Measurements from ENCODE around the gene MRPL21.
A peak's percentile ranks its signal among the peaks of the same experiment; 100 is the strongest.
"Not testable (repeated sequence)": the region's sequence is repeated elsewhere in the genome, so short reads cannot be mapped to it uniquely, and the experiment has no call there.

MRPL21 gene

GRCh38 chr11:68867066-68867465 lies 36.6 kb downstream of the MRPL21 start:
- DNase-seq (ENCODE audit: low read depth in 2 of 2) = no peak

- DNase-seq (ENCODE audit: low read depth in 2 of 2) = no peak
Measured at GRCh38 chr11:68865241-68865640, 38.4 kb downstream of the MRPL21 start.

DNA sequence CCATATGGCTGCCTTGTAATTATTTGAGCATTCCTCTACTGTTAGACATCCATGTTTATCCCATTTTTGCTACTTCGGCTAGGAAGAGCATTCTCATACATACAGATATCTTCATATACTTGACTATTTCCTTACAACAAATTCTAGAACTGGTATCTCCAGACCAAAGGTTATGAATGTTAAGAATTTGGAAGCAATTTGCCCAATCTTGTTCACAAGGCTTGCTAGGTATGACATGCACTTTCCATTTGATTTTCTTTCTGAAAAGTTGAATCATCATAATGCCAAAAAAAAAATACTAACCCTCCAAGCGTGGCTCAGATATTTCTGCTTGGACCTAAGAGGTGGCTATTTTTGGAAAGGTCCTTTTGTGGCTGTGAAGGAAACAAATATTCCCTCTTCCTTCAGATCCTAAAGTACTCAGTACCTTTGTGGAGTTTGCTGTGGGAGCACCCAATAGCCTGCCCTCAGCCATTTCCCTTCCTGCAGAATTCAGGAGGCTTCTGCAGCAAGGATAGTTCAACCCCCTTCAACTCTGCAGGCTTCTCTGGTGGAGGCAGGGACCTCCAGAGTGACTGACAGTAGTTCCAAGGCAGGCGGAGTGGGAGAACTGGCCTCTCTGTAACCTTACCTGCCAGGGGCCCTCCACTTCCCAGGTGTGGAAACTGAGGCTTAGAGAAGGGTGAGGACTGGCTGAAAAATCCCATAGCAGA lies 39.9 kb downstream of the MRPL21 start:
- DNase-seq (ENCODE audit: low read depth in 2 of 2) = no peak

GRCh38 chr11:68862421-68862820 lies 41.2 kb downstream of the MRPL21 start:
- DNase-seq (ENCODE audit: low read depth in 2 of 2) = no peak

- no peak for DNase-seq (ENCODE audit: low read depth in 2 of 2)
Measured at GRCh38 chr11:68859123-68859522, 44.5 kb downstream of the MRPL21 start.

DNA sequence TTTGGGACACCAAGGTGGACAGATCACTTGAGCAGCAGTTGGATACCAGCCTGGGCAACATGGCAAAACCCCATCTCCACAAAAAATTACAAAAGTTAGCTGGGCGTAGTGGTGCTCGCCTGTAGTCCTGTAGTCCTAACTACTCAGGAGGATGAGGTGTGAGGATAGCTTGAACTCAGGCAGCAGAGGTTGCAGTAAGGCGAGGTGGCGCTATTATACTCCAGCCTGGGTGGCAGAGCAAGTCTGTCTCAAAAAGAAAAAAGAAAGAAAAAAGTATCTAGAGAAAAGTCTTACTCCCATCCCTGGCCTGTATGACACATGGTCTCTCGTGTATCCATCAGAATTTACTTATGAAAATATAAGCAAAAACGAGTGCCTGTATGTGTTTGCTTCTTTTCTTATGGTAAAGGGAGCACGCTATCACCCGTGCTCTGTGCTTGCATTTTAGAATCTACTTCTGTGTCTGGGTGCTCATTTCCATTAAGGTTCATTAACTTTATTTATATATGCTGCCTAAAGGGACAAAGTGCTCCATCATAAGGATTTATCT lies 46.5 kb downstream of the MRPL21 start:
- no peak for DNase-seq (ENCODE audit: low read depth in 2 of 2)

GRCh38 chr11:68856425-68857030 lies 47.1 kb downstream of the MRPL21 start:
- not testable (repeated sequence) for DNase-seq (ENCODE audit: low read depth in 2 of 2)

- DNase-seq (ENCODE audit: low read depth in 2 of 2) = no peak
Measured at GRCh38 chr11:68855205-68855981, 48.2 kb downstream of the MRPL21 start.

- no peak for DNase-seq (ENCODE audit: low read depth in 2 of 2)
Measured at GRCh38 chr11:68854273-68854958, 49.2 kb downstream of the MRPL21 start.

- no peak for DNase-seq (ENCODE audit: low read depth in 2 of 2)
Measured at GRCh38 chr11:68852628-68853027, 51.0 kb downstream of the MRPL21 start.

- no peak for DNase-seq (ENCODE audit: low read depth in 2 of 2)
Measured at GRCh38 chr11:68848429-68848828, 55.2 kb downstream of the MRPL21 start.

DNA sequence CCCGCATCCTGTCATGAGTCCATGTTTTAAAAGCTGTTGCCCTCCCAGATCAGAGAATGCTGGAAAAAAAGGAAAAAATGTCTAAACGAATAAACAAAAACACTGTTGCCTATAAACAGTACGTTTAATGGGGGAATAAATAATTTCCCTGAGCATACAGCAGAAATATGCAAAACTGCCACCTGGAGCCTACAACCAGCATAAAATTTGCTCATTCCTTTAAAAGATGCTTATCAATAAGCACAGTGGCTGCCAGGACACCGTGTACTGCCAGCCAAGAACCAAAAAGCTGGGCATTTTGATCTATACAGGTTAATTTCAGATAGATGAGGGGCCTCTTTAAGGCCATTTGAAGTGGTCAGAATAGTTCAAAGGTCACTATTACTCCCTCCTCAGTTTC lies 56.2 kb downstream of the MRPL21 start:
- no peak for DNase-seq (ENCODE audit: low read depth in 2 of 2)

- no peak for DNase-seq (ENCODE audit: low read depth in 2 of 2)
Measured at GRCh38 chr11:68845351-68846002, 58.2 kb downstream of the MRPL21 start.

DNA sequence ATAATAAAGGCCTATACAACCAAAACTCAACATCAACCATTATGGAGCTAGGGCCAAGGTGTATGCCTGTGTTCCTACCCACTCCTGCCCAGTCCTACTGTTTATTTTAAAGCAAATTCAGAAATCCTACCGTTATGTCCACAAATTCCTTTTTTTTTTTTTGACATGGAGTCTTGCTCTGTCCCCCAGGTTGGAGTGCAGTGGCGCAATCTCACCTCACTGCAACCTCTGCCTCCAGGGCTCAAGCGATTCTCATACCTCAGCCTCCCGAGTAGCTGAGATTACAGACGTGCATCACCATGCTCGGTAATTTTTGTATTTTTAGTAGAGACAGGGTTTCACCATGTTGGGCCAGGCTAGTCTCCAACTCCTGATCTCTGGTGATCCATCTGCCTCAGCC lies 58.8 kb downstream of the MRPL21 start:
- no peak for DNase-seq (ENCODE audit: low read depth in 2 of 2)

DNA sequence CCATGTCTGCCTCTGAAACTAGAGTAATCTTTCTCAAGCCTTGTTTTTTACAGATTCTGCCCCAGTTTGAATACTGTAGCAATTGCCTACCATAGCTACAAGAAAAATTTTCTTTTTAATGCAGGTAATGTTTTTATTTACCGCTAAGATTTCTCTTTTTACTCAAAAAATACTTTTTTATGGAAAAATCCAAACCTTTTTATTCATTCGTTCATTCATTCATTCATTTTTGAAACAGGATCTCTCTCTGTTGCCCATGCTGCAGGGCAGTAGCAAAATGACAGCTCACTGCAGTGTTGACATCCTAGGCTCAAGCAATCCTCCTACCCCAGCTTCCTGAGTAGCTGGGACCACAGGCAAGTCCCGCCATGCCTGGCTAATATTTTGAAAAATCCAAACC lies 59.3 kb downstream of the MRPL21 start:
- no peak for DNase-seq (ENCODE audit: low read depth in 2 of 2)

DNA sequence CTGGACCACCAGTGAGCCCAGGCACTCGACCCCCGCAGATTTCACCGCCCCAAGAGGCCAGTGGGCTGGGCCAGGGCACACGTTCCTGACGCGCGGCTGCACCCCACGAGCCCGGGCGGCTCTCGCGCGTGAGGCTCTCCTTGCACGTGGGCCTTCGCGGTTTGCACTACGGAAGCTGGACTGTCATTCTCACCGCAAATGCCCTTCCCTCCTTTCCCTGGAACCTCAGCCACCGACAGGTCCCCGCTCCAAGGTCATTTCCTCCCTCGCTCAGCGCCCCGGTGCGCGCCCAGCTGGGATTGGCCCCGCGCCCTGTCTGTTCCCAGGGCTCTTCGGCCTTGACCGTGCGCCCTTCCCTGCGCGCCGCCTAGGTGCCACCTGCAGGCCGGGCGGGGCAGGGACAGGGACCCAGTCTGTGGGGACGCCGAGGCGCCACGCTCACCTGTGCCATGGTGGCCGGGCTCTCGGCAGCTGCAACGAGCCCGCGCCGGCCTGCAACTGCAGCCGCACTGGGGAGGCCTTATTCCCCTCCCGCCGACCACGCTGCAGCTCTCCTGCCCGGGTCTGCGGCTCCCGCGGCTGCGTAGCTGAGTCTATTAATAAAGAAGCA lies 59.8 kb downstream of the MRPL21 start:
- peak; percentile 62 to 67 for DNase-seq (ENCODE audit: low read depth in 2 of 2)

DNA sequence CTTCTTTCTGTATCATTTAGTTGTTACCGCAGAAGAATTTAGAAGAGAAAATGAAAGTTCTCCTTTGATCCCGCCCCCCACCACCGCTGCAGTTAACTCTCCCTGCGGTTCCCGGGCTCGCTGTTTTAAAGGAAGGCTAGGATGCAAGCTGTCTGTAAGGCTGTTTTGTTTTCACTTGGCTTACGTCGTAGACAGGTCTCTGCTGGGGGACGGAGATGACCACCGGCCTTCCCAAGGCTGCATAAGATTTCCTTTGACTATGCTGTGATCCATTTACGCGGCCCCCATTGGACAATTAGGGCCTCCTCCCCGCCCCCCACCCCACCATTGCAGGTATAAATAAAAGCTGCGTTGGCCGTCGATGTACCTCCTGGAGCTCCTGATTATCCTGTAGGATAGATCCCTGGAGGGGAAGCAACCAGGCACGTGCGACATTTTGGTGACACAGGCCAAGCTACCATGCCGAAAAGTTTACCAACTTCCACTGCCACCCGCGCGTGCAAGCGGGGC lies 60.5 kb downstream of the MRPL21 start:
- DNase-seq (ENCODE audit: low read depth in 2 of 2) = no peak

DNA sequence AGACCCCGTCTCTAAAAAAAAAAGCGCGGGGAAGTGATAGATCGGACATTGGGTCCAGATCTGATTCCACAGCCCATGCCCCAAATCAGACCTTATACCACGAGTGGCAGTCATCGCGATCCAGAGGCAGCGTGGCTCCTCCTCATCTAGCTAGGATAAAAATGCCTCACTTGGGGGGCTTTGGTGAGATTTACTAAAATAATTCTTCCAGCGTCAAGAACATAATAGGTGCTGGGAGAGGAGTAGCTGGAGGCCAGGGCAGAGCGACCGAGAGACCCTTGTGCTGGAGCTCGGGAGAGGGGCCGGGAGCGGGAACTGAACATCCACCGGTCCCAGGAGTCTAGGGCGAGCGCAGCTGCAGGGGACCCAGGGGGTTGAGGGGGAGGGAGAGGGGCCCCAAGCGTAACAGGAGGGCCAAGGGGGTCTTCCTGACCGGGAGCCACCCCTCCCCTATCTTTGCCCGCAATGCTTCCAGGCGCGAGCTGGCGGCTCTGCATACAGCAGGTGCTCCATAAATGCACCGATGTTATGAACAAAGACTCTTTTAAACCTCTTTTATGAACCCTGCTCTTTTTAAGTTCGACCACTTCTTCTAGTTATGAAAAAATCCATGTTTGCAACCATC lies 61.1 kb downstream of the MRPL21 start:
- DNase-seq (ENCODE audit: low read depth in 2 of 2) = no peak

DNA sequence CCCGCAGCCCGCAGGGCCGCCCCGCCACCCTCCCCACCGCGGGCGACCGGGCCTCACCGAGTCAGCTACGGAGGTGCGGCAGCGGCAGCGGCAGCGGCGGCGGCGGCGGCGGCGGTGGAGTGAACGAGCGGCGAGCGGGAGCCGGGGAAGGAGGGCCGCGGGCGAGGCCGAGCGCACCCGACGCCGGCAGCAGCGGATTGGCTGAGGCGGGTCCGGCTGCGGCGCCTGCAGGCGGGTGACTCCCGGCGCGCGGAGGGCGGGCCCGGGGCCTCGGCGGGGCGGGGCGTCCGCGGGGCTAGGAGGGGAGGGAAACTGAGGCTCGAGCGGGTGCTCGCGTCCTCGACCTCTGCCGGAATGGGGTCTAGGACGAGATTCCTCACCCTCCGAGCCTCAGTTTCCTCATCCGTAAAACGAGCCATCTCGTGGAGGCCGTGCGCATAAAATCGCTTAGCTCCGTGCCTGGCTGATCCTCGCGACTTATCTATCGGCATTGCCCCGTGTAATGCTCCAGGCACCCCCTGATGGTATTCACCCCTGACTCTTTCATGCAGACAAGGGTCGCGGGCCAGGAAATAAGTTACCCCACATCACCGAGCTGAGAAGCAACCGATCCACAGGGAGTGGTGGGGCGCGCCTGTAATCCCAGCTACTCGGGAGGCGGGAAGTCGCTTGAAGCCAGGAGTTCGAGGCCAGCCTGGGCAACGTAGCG lies 61.8 kb downstream of the MRPL21 start, which contains the start of gene CPT1A:
Gene CPT1A (minus strand): TSS at position 199 of the 709 bp plus-strand sequence. CDS start 26,442 bp downstream, outside the sequence.
- DNase-seq (ENCODE audit: low read depth in 2 of 2) = peak; percentile 62 to 66

Data from stimulated activated CD8-positive, alpha-beta memory T cell treated with anti-CD3 and anti-CD28 coated beads, Interleukin-2, amount 100 ng/mL, for 48 hours (primary cell).